CD4-positive, alpha-beta T cell (primary cell): Measurements from ENCODE around the gene DENND1A. TPM values are rescaled to one million over a fixed set of nuclear protein-coding genes. Genes with fewer than 3 reads are reported as not detected.

ENCODE experiments used
- ATAC-seq: fragments of 200-7000 bp; cut with Tn5 transposase; one replicate; pipeline ENCODE4 v1.10.0; 2022; ENCODE audit warnings: mild to moderate bottlenecking; ENCODE audit not compliant: poor library complexity
- CTCF ChIA-PET: fragments of 350-600 bp; sonication (Branson Sonifier 250); formaldehyde crosslinking; loops from one replicate; lab custom pipeline; 2021; ENCODE audit warnings: antibody characterized with exemption, inconsistent platforms; lab: Charles Lee
- POLR2A ChIA-PET: fragments of 350-600 bp; sonication (Branson Sonifier 250); formaldehyde crosslinking; loops from one replicate; lab custom pipeline; 2021; ENCODE audit warnings: antibody characterized with exemption, inconsistent platforms; lab: Charles Lee
- DNase-seq, 14 experiments: peaks; one replicate each; pipeline ENCODE4 v3.0.0-alpha.2; 2013 to 2020; ENCODE audit warnings: mixed read lengths in 2 of 14
- H3K27ac ChIP-seq, 2 donors: one replicate each; pipeline versions ENCODE4 v1.5.1 to v1.7.0; 2013; ENCODE audit warnings: low read length in 2 of 2, low read depth in 1 of 2, mild to moderate bottlenecking in 1 of 2
- H3K27me3 ChIP-seq, 2 experiments: 1 replicate in 1 of 2; 2 replicates in 1 of 2; pipeline versions ENCODE4 v1.6.1 to v1.7.0; 2013; ENCODE audit warnings: low read length in 2 of 2, control low read depth in 1 of 2, mild to moderate bottlenecking in 1 of 2, moderate library complexity in 1 of 2; ENCODE audit not compliant: insufficient read depth in 2 of 2, control insufficient read depth in 1 of 2
- H3K36me3 ChIP-seq: one replicate; pipeline ENCODE4 v1.6.1; 2013; ENCODE audit warnings: low read length, control low read depth; ENCODE audit not compliant: insufficient read depth
- H3K4me1 ChIP-seq: one replicate; pipeline ENCODE4 v1.6.1; 2013; ENCODE audit warnings: low read length, control low read depth; ENCODE audit not compliant: insufficient read depth
- H3K4me3 ChIP-seq: one replicate; pipeline ENCODE4 v1.5.1; 2013; ENCODE audit warnings: mild to moderate bottlenecking, low read length, moderate library complexity
- H3K9me3 ChIP-seq, 2 experiments: 1 replicate in 1 of 2; 2 replicates in 1 of 2; pipeline versions ENCODE4 v1.6.1 to v1.7.0; 2013; ENCODE audit warnings: low read length in 2 of 2, mild to moderate bottlenecking in 2 of 2, control low read depth in 1 of 2, moderate library complexity in 1 of 2; ENCODE audit not compliant: control insufficient read depth in 1 of 2, insufficient read depth in 1 of 2
- H3K27ac Mint-ChIP-seq: one replicate; pipeline ENCODE4 v1.8.0; 2020; ENCODE audit warnings: mixed read lengths
- H3K27me3 Mint-ChIP-seq: one replicate; pipeline ENCODE4 v1.8.0; 2021; ENCODE audit warnings: mixed read lengths
- H3K36me3 Mint-ChIP-seq: one replicate; pipeline ENCODE4 v1.8.0; 2021; ENCODE audit warnings: low read depth, mixed read lengths
- H3K4me1 Mint-ChIP-seq: one replicate; pipeline ENCODE4 v1.8.0; 2021; ENCODE audit warnings: low read depth, mixed read lengths
- H3K4me3 Mint-ChIP-seq: one replicate; pipeline ENCODE4 v1.8.0; 2020; ENCODE audit warnings: mild to moderate bottlenecking, mixed read lengths
- H3K9me3 Mint-ChIP-seq: one replicate; pipeline ENCODE4 v1.8.0; 2020; ENCODE audit warnings: mixed read lengths
- intact Hi-C, 2 experiments: fragments of 100-400 bp; cut with DNase I in 1 of 2; cut with micrococcal nuclease in 1 of 2; formaldehyde crosslinking; loops; one replicate each; pipeline versions ENCODE4 v1.15.1 to v1.9.0; 2023 to 2025; cut with DNase I, micrococcal nuclease
- total RNA-seq, 174 experiments: library from RNA in 2 of 174; stranded (reverse) in 2 of 174; gene quantifications; one replicate each; pipeline ENCODE4 v1.2.3 and lab custom pipeline; 2021 to 2026
- TF ChIP-seq, protein P1 (sequence below): fragments of 200-600 bp; IDR thresholded peaks from one replicate; pipeline ENCODE4 v1.8.0; 2022; ENCODE audit warnings: antibody characterized with exemption, mild to moderate bottlenecking

Gene DENND1A
- total RNA-seq, 2 experiments from 2014 or later, result 20.0 to 20.6 TPM

DNA sequence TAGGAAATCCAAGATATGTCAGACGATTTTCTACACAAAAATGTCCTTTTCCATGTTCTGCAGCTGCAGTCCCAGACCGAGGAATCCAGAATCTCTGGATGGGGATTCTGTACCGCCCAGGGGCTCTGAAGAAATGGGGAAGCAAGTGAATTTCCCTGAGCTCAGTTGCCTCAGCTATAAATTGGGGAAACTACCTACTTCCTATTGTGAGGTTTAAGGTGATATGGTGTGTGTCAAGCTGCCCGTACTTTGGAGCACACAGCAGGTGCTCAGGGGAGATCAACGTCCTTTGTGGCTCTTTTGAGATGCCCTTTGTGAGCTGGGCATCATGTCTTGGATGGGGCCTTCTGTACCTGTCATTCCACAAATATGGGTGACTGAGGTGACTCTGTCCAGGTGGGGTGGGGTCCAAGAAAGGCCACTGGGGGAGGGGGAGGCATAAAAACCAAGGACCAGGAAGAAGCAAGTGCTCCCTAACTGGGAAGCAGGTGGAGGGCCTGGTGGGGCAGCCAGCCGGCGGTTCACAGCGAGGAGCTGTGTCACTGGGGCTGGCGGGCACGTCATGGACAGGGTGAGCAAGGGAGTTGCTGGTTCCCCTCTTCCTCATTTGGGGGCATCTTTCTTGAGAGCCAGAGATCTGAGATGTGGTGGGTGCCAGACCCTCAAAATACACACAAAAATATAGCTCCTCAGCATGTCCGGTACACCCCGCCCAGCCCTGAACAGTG is 457.9 kb downstream of the DENND1A start:
- TF ChIP-seq, protein P1, sequence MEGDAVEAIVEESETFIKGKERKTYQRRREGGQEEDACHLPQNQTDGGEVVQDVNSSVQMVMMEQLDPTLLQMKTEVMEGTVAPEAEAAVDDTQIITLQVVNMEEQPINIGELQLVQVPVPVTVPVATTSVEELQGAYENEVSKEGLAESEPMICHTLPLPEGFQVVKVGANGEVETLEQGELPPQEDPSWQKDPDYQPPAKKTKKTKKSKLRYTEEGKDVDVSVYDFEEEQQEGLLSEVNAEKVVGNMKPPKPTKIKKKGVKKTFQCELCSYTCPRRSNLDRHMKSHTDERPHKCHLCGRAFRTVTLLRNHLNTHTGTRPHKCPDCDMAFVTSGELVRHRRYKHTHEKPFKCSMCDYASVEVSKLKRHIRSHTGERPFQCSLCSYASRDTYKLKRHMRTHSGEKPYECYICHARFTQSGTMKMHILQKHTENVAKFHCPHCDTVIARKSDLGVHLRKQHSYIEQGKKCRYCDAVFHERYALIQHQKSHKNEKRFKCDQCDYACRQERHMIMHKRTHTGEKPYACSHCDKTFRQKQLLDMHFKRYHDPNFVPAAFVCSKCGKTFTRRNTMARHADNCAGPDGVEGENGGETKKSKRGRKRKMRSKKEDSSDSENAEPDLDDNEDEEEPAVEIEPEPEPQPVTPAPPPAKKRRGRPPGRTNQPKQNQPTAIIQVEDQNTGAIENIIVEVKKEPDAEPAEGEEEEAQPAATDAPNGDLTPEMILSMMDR, result no peak
- no peak for DNase-seq
- Mint-ChIP-seq H3K4me1 (no peaks in the 10 kb centered on the region), H3K9me3 (no peaks in the 10 kb centered on the region), H3K27ac (no peak overlapping the region), H3K4me3 (no peak overlapping the region), H3K36me3 (no peaks in the 10 kb centered on the region), H3K27me3 (no peaks in the 10 kb centered on the region)
- Histone ChIP-seq H3K36me3 (no peaks in the 10 kb centered on the region), H3K4me3 (no peak overlapping the region), H3K4me1 (no peaks in the 10 kb centered on the region), H3K9me3 (no peaks in the 10 kb centered on the region), H3K27ac (no peak overlapping the region), H3K27me3 (no peaks in the 10 kb centered on the region)
- intact Hi-C loops, result no loop called here
- POLR2A ChIA-PET, result no interaction called here
- CTCF ChIA-PET, result no interaction called here
- no peak for ATAC-seq

- Mint-ChIP-seq H3K9me3 (no peaks in the 10 kb centered on the region), H3K4me3 (no peak overlapping the region), H3K27ac (no peak overlapping the region), H3K4me1 (no peaks in the 10 kb centered on the region), H3K27me3 (no peaks in the 10 kb centered on the region), H3K36me3 (no peaks in the 10 kb centered on the region)
- POLR2A ChIA-PET, result no interaction called here
- Histone ChIP-seq H3K27ac (no peak overlapping the region), H3K27me3 (no peaks in the 10 kb centered on the region), H3K9me3 (no peaks in the 10 kb centered on the region), H3K4me3 (no peak overlapping the region), H3K36me3 (no peaks in the 10 kb centered on the region), H3K4me1 (no peaks in the 10 kb centered on the region)
- CTCF ChIA-PET, result no interaction called here
- intact Hi-C loops, result no loop called here
- DNase-seq (no peak), ATAC-seq (no peak)
- TF ChIP-seq, protein P1, result no peak
These were observed 458.7 kb downstream of the DENND1A start for GRCh38 chr9:123470991-123471770.

GRCh38 chr9:123470121-123470782 is 459.7 kb downstream of the DENND1A start:
- TF ChIP-seq, protein P1, result no peak
- ChIA-PET POLR2A (no interaction called here), CTCF (no interaction called here)
- Mint-ChIP-seq H3K9me3 (no peaks in the 10 kb centered on the region), H3K36me3 (no peaks in the 10 kb centered on the region), H3K4me1 (no peaks in the 10 kb centered on the region), H3K27ac (no peak overlapping the region), H3K27me3 (no peaks in the 10 kb centered on the region), H3K4me3 (no peak overlapping the region)
- H3K4me1 ChIP-seq, result no peaks in the 10 kb centered on the region
- DNase-seq (no peak), ATAC-seq (no peak)
- no peaks in the 10 kb centered on the region for H3K27me3 ChIP-seq
- intact Hi-C loops, result no loop called here
- no peaks in the 10 kb centered on the region for H3K36me3 ChIP-seq
- H3K27ac ChIP-seq, result no peak overlapping the region
- no peak overlapping the region for H3K4me3 ChIP-seq
- no peaks in the 10 kb centered on the region for H3K9me3 ChIP-seq
